Stimulated activated CD4-positive, alpha-beta T cell treated with anti-CD3 and anti-CD28 coated beads, TNF-alpha, amount 100 ng/mL, for 1 hour (primary cell): ENCODE measurements around the gene VAV2.
"Not testable (repeated sequence)": the region's sequence is repeated elsewhere in the genome, so short reads cannot be mapped to it uniquely, and the experiment has no call there.

Experiments
- DNase-seq, 3 donors: peaks; one replicate each; pipeline ENCODE4 v3.0.0-alpha.2; 2020; ENCODE audit warnings: low read depth in 3 of 3, low spot score in 1 of 3

Gene VAV2

GRCh38 chr9:133996531-133997520 is 4.7 kb upstream of the VAV2 start:
- no peak for DNase-seq

GRCh38 chr9:133995012-133995896 is 3.1 kb upstream of the VAV2 start:
- no peak for DNase-seq

- DNase-seq = peak; percentile 40 to 76 (median 42)
Measured at GRCh38 chr9:133994353-133995011, 2.4 kb upstream of the VAV2 start.

GRCh38 chr9:133993635-133994253 is 1.6 kb upstream of the VAV2 start:
- no peak for DNase-seq

- DNase-seq = peak; percentile 24 to 72 (median 43)
Measured at GRCh38 chr9:133992780-133993634, 883 bp upstream of the VAV2 start.

GRCh38 chr9:133991214-133991921 is 756 bp downstream of the VAV2 start:
- no peak for DNase-seq

GRCh38 chr9:133990366-133991213 is 1.5 kb downstream of the VAV2 start:
- DNase-seq = no peak

GRCh38 chr9:133989625-133990365 is 2.3 kb downstream of the VAV2 start:
- DNase-seq = no peak

GRCh38 chr9:133988771-133989170 is 3.4 kb downstream of the VAV2 start:
- not testable (repeated sequence) for DNase-seq

- no peak for DNase-seq
Measured at GRCh38 chr9:133987946-133988665, 4.0 kb downstream of the VAV2 start.

- no peak for DNase-seq
Measured at GRCh38 chr9:133987446-133987788, 4.7 kb downstream of the VAV2 start.

GRCh38 chr9:133986774-133987445 is 5.2 kb downstream of the VAV2 start:
- DNase-seq = no peak

- no peak for DNase-seq
Measured at GRCh38 chr9:133986061-133986460, 6.1 kb downstream of the VAV2 start.

- no peak for DNase-seq
Measured at GRCh38 chr9:133982971-133983720, 9.0 kb downstream of the VAV2 start.

GRCh38 chr9:133981958-133982681 is 10.0 kb downstream of the VAV2 start:
- DNase-seq = no peak
